Ishikawa (cell line): Measurements from ENCODE around the gene CHN1.

Experiments
- CEBPB ChIP-seq: IDR thresholded peaks from 2 replicates; pipeline ENCODE4 v1.6.1; 2012
- CREB1 ChIP-seq: IDR thresholded peaks from 2 replicates; pipeline ENCODE4 v1.6.1; 2012; ENCODE audit warnings: low read depth
- EGR1 ChIP-seq: IDR thresholded peaks from 2 replicates; pipeline ENCODE4 v1.6.1; 2012
- EP300 ChIP-seq: IDR thresholded peaks from 2 replicates; pipeline ENCODE4 v1.6.1; 2012; ENCODE audit warnings: borderline replicate concordance
- FOXM1 ChIP-seq: IDR thresholded peaks from 2 replicates; pipeline ENCODE4 v1.6.1; 2012; ENCODE audit warnings: low read depth, borderline replicate concordance
- MAX ChIP-seq: IDR thresholded peaks from 2 replicates; pipeline ENCODE4 v1.6.1; 2012
- NFIC ChIP-seq: IDR thresholded peaks from 2 replicates; pipeline ENCODE4 v1.6.1; 2012
- RAD21 ChIP-seq: IDR thresholded peaks from 2 replicates; pipeline ENCODE4 v1.6.1; 2012; ENCODE audit warnings: low read depth
- REST ChIP-seq: IDR thresholded peaks from 2 replicates; pipeline ENCODE4 v1.6.1; 2012; ENCODE audit warnings: low read depth, mild to moderate bottlenecking
- TAF1 ChIP-seq: IDR thresholded peaks from 2 replicates; pipeline ENCODE4 v1.6.1; 2012; ENCODE audit warnings: low read depth, mild to moderate bottlenecking
- TCF12 ChIP-seq: IDR thresholded peaks from 2 replicates; pipeline ENCODE4 v1.6.1; 2012; ENCODE audit warnings: low read depth
- TEAD4 ChIP-seq: IDR thresholded peaks from 2 replicates; pipeline ENCODE4 v1.6.1; 2012
- USF1 ChIP-seq: IDR thresholded peaks from 2 replicates; pipeline ENCODE4 v1.6.1; 2012
- YY1 ChIP-seq: IDR thresholded peaks from 2 replicates; pipeline ENCODE4 v1.6.1; 2012; ENCODE audit warnings: low read depth
- ZBTB7A ChIP-seq: IDR thresholded peaks from 2 replicates; pipeline ENCODE4 v1.6.1; 2012; ENCODE audit warnings: low read depth

The CHN1 gene

GRCh38 chr2:175004980-175005732 lies at the start of gene CHN1:
CHN1 (minus strand) TSS chr2:175005381; CDS start chr2:175004912, 469 bp downstream.
- TF ChIP-seq EGR1: no peak
- TF ChIP-seq YY1: peak; percentile 84
- peak; percentile 14; the same call in 1 of the 2 replicates for TF ChIP-seq ZBTB7A
- TF ChIP-seq MAX: peak; percentile 56
- peak; percentile 61; the same call in 1 of the 2 replicates for TF ChIP-seq TAF1

- TF ChIP-seq ZBTB7A (no peak), MAX (no peak), RAD21 (no peak), TCF12 (no peak), CEBPB (no peak), REST (no peak), USF1 (no peak)
These were observed 49.2 kb upstream of the CHN1 start for GRCh38 chr2:175054340-175054739.

GRCh38 chr2:175049661-175050060 lies 44.5 kb upstream of the CHN1 start:
- TF ChIP-seq MAX (no peak), EGR1 (no peak), TEAD4 (no peak), CREB1 (no peak), TCF12 (no peak), NFIC (no peak), CEBPB (no peak), RAD21 (no peak), REST (no peak), ZBTB7A (no peak)

GRCh38 chr2:175048275-175048674 lies 43.1 kb upstream of the CHN1 start:
- TF ChIP-seq ZBTB7A: no peak

GRCh38 chr2:175039490-175039889 lies 34.3 kb upstream of the CHN1 start:
- TF ChIP-seq EP300 (no peak), TEAD4 (no peak), FOXM1 (no peak), USF1 (no peak), TCF12 (no peak)

- TF ChIP-seq FOXM1 (no peak), CEBPB (no peak), TAF1 (no peak), EP300 (no peak), ZBTB7A (no peak), MAX (no peak)
These were observed 33.9 kb upstream of the CHN1 start for GRCh38 chr2:175039031-175039430.

- no peak for TF ChIP-seq ZBTB7A
- no peak for TF ChIP-seq NFIC
- no peak for TF ChIP-seq TCF12
- TF ChIP-seq EP300: no peak
- TF ChIP-seq TAF1: no peak
- TF ChIP-seq EGR1: no peak
- TF ChIP-seq FOXM1: no peak
- TF ChIP-seq CREB1: no peak
- TF ChIP-seq MAX: no peak
- TF ChIP-seq REST: no peak
- no peak for TF ChIP-seq YY1
- TF ChIP-seq RAD21: no peak
- no peak for TF ChIP-seq TEAD4
- no peak for TF ChIP-seq USF1
- no peak for TF ChIP-seq CEBPB
These were observed 32.8 kb upstream of the CHN1 start for GRCh38 chr2:175037941-175038340.
